GM12891 (cell line): ENCODE data around the gene PRR23E.

ENCODE experiments used
- PAX5 ChIP-seq: IDR thresholded peaks from 2 replicates; pipeline ENCODE4 v1.6.1; 2011; ENCODE audit warnings: low read length, moderate library complexity, mild to moderate bottlenecking; ENCODE audit not compliant: insufficient read depth, severe bottlenecking
- POLR2A ChIP-seq: IDR thresholded peaks from 2 replicates; pipeline ENCODE4 v1.6.1; 2011; ENCODE audit warnings: low read depth, low read length, control low read depth
- POLR2AphosphoS5 ChIP-seq: IDR thresholded peaks from 2 replicates; pipeline ENCODE4 v1.6.1; 2011; ENCODE audit warnings: low read depth, low read length, control low read depth
- SPI1 ChIP-seq: IDR thresholded peaks from 2 replicates; pipeline ENCODE4 v1.6.1; 2011; ENCODE audit warnings: low read depth, low read length, control low read depth
- TAF1 ChIP-seq: IDR thresholded peaks from 2 replicates; pipeline ENCODE4 v1.6.1; 2011; ENCODE audit warnings: low read depth, low read length, control low read depth

GRCh38 chr3:127175272-127175671 is 17.7 kb upstream of the PRR23E start:
- TF ChIP-seq POLR2A (no peak), TAF1 (no peak), POLR2AphosphoS5 (no peak), SPI1 (no peak), PAX5 (no peak)
